OCI-LY7 (cell line): Measurements from ENCODE around the gene GNS. TPM values are rescaled to one million over a fixed set of nuclear protein-coding genes. Genes with fewer than 3 reads are reported as not detected.

Experiments
- BruUV-seq: library from RNA; stranded (reverse); fragments of 400-500 nt; replicated peaks from 2 replicates; lab custom pipeline; 2021; lab: Mats Ljungman, UMichigan
- CTCF ChIA-PET: fragments of 300-600 bp; sonication (Branson Sonifier 250); formaldehyde crosslinking; loops from one replicate; lab custom pipeline; 2022; ENCODE audit warnings: antibody characterized with exemption; ENCODE audit not compliant: unreplicated experiment; lab: Charles Lee
- POLR2A ChIA-PET: fragments of 300-600 bp; sonication (Branson Sonifier 250); formaldehyde crosslinking; loops from one replicate; lab custom pipeline; 2022; ENCODE audit warnings: antibody characterized with exemption; lab: Charles Lee
- DNase-seq: peaks from one replicate; pipeline ENCODE4 v3.0.0-alpha.2; 2015; ENCODE audit warnings: low spot score
- H2AFZ ChIP-seq: fragments of 200-600 bp; sonication (generic), shearing (Covaris generic); 2 replicates; pipeline ENCODE4 v1.6.1; 2014; ENCODE audit warnings: mild to moderate bottlenecking, antibody characterized with exemption, low read length, moderate library complexity
- H3K27ac ChIP-seq: fragments of 200-600 bp; sonication (generic); 2 replicates; pipeline ENCODE4 v1.5.1; 2014; ENCODE audit warnings: mixed run types, low read depth, mild to moderate bottlenecking, moderate library complexity, low read length, inconsistent platforms; ENCODE audit not compliant: poor library complexity, severe bottlenecking
- H3K36me3 ChIP-seq: fragments of 200-600 bp; sonication (generic); 2 replicates; pipeline ENCODE4 v1.6.1; 2014; ENCODE audit warnings: mild to moderate bottlenecking, antibody characterized with exemption, low read length, moderate library complexity, mixed read lengths; ENCODE audit not compliant: insufficient read depth
- H3K4me1 ChIP-seq: fragments of 200-600 bp; sonication (generic); 2 replicates; pipeline ENCODE4 v1.5.1; 2014; ENCODE audit warnings: mild to moderate bottlenecking, low read length; ENCODE audit not compliant: insufficient read depth, poor library complexity, severe bottlenecking
- H3K4me2 ChIP-seq: fragments of 200-600 bp; sonication (generic); 2 replicates; pipeline ENCODE4 v1.6.1; 2014; ENCODE audit warnings: mild to moderate bottlenecking, low read length
- H3K4me3 ChIP-seq: fragments of 200-600 bp; sonication (generic); 2 replicates; pipeline ENCODE4 v1.5.1; 2014; ENCODE audit warnings: mild to moderate bottlenecking, low read depth, low read length; ENCODE audit not compliant: poor library complexity, severe bottlenecking
- H3K79me2 ChIP-seq: fragments of 200-600 bp; sonication (generic); 2 replicates; pipeline ENCODE4 v1.6.1; 2016; ENCODE audit warnings: low read depth, mild to moderate bottlenecking, low read length, moderate library complexity, mixed read lengths; ENCODE audit not compliant: insufficient read depth
- H3K9me2 ChIP-seq: fragments of 200-600 bp; sonication (generic); 2 replicates; pipeline ENCODE4 v1.6.1; 2016; ENCODE audit warnings: mild to moderate bottlenecking, low read length, mixed read lengths; ENCODE audit not compliant: insufficient read depth
- H3K9me3 ChIP-seq: fragments of 200-600 bp; sonication (generic); 2 replicates; pipeline ENCODE4 v1.6.1; 2014; ENCODE audit warnings: mild to moderate bottlenecking, mixed run types, low read length, mixed read lengths
- H4K20me1 ChIP-seq: fragments of 200-600 bp; sonication (generic); 2 replicates; pipeline ENCODE4 v1.6.1; 2014; ENCODE audit warnings: mild to moderate bottlenecking, antibody characterized with exemption, low read length, moderate library complexity, mixed read lengths; ENCODE audit not compliant: insufficient read depth
- EZH2phosphoT487 ChIP-seq: fragments of 200-600 bp; sonication (generic); IDR thresholded peaks from 2 replicates; pipeline ENCODE4 v1.6.1; 2018; ENCODE audit warnings: low read depth, borderline replicate concordance, mild to moderate bottlenecking, mixed run types, antibody characterized with exemption, low read length, moderate library complexity, mixed read lengths
- intact Hi-C: fragments of 100-400 bp; cut with micrococcal nuclease; formaldehyde crosslinking; loops from one replicate; pipeline ENCODE4 v1.10.0; 2022; ENCODE audit not compliant: unreplicated experiment
- total RNA-seq, 2 experiments: library from RNA; depleted of rRNA in 1 of 2; stranded (reverse); fragments of >200 nt in 1 of 2; shearing (Covaris generic) in 1 of 2; gene quantifications; 2 replicates each; pipeline ENCODE4 v1.2.3, GENCODE V29; 2014 to 2022
- TF ChIP-seq, protein P1 (sequence below): fragments of 200-600 bp; sonication (generic); conservative IDR thresholded peaks from 2 replicates; pipeline ENCODE4 v1.5.1; 2014; ENCODE audit warnings: mild to moderate bottlenecking, antibody characterized with exemption, low read length, moderate library complexity, mixed read lengths

Gene GNS
- total RNA-seq, 2 experiments from 2014 or later, result 8.0 to 16.0 TPM

DNA sequence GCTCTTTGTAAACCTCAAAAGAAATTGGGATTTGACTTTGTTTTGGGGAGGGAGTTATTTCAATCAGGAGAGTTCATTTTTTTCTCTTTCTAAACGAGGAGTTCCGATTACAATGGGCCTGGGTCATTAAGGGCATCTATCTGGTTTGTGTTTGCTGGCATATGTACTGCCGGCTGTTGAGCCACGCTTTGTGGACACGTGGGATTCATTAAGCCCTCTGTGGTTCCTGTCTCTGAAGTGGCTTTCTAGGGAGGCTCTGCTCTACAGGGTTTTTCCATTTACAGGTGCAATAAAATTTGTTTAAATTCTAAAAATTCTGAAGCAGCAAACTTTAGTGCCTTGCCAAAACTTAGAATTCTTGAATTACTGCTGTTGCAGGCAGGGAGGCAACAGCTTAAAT, 57.9 kb downstream of the GNS start:
- Histone ChIP-seq H3K27ac (no peak overlapping the region), H2AFZ (no peak overlapping the region), H3K4me2 (no peak overlapping the region), H3K9me2 (no peaks in the 10 kb centered on the region), H3K79me2 (no peaks in the 10 kb centered on the region), H4K20me1 (no peaks in the 10 kb centered on the region), H3K4me3 (no peak overlapping the region), H3K4me1 (peaks cover 9% of the 10 kb centered on the region), H3K9me3 (no peaks in the 10 kb centered on the region), H3K36me3 (peaks cover 30% of the 10 kb centered on the region; the same call in 1 of the 2 replicates)
- intact Hi-C loops, result no loop called here
- ChIA-PET CTCF (no interaction called here), POLR2A (interaction anchor here (0.7 to 1.1 kb wide), 3 partner anchors 24 to 152 kb away, joined by 3 to 4 read pairs (median 3); no protein-coding TSS in a partner anchor)
- BruUV-seq, result no TSS peak
- DNase-seq, result peak; percentile 11
- TF ChIP-seq, protein P1, sequence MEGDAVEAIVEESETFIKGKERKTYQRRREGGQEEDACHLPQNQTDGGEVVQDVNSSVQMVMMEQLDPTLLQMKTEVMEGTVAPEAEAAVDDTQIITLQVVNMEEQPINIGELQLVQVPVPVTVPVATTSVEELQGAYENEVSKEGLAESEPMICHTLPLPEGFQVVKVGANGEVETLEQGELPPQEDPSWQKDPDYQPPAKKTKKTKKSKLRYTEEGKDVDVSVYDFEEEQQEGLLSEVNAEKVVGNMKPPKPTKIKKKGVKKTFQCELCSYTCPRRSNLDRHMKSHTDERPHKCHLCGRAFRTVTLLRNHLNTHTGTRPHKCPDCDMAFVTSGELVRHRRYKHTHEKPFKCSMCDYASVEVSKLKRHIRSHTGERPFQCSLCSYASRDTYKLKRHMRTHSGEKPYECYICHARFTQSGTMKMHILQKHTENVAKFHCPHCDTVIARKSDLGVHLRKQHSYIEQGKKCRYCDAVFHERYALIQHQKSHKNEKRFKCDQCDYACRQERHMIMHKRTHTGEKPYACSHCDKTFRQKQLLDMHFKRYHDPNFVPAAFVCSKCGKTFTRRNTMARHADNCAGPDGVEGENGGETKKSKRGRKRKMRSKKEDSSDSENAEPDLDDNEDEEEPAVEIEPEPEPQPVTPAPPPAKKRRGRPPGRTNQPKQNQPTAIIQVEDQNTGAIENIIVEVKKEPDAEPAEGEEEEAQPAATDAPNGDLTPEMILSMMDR, result no peak
- no peak for TF ChIP-seq EZH2phosphoT487

DNA sequence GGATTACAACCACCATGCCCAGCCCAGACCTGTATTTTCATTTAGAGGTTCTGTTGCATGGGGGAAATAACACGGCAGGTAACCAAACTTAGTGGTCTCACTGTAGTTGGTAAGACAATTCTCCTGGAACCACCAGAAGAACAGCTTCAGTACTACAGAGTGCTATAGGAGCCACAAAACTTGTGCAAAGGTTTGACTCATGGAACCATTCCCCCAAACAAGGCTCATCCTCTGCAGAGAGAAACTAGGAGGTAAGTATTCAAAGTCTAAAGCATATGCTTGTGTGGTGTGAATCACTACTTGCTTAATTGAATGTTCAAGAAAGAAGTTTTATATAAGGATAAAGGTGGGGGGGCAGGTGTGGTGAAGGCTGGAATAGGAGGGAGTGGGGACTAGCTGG, 58.7 kb downstream of the GNS start:
- Histone ChIP-seq H4K20me1 (no peaks in the 10 kb centered on the region), H3K36me3 (peaks cover 35% of the 10 kb centered on the region; the same call in 1 of the 2 replicates), H3K4me1 (peaks cover 9% of the 10 kb centered on the region), H3K4me3 (no peak overlapping the region), H3K79me2 (no peaks in the 10 kb centered on the region), H2AFZ (no peak overlapping the region), H3K9me2 (no peaks in the 10 kb centered on the region), H3K27ac (no peak overlapping the region), H3K4me2 (no peak overlapping the region), H3K9me3 (no peaks in the 10 kb centered on the region)
- TF ChIP-seq EZH2phosphoT487, result no peak
- TF ChIP-seq, protein P1, result no peak
- ChIA-PET CTCF (no interaction called here), POLR2A (interaction anchor here (0.7 to 1.1 kb wide), 3 partner anchors 23 to 169 kb away, joined by 3 to 4 read pairs (median 3); no protein-coding TSS in a partner anchor)
- BruUV-seq, result no TSS peak
- intact Hi-C loops, result no loop called here
- no peak for DNase-seq

DNA sequence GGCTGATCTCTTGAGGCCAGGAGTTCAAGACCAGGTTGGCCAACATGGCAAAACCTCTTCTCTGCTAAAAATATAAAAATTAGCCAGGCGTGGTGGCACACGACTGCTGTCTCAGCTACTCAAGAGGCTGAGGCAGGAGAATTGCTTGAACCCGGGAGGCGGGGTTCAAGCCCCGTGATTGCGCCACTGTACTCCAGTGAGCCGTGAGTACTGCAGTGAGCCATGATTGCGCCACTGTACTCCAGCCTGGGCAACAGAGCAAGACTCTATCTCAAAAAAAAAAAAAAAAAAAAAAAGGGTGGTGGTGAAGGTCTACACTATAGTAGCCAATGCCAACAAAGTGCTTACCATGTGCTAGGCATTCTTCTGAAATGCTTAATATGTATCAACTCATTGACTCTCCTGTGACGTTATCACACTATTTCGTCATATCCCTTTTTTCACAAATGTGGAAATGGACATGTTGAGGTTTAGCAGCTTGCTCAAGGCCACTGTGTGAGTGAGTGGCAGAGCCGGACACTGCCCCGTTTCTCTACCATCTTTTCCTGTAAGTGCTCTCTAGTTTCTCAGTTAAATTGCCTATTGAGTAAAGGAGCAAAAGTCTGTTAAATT, 59.6 kb downstream of the GNS start:
- Histone ChIP-seq H3K36me3 (peaks cover 44% of the 10 kb centered on the region), H3K27ac (no peak overlapping the region), H3K4me1 (peaks cover 9% of the 10 kb centered on the region), H3K79me2 (no peaks in the 10 kb centered on the region), H4K20me1 (no peaks in the 10 kb centered on the region), H3K4me2 (no peak overlapping the region), H3K9me2 (no peaks in the 10 kb centered on the region), H2AFZ (no peak overlapping the region), H3K4me3 (no peak overlapping the region), H3K9me3 (no peaks in the 10 kb centered on the region)
- ChIA-PET POLR2A (interaction anchor here (0.7 kb wide), 1 partner anchor 340 kb away, joined by 3 read pairs; no protein-coding TSS in a partner anchor), CTCF (no interaction called here)
- no peak for DNase-seq
- intact Hi-C loops, result loop anchor here (2.0 kb wide), 1 partner anchor 89 kb away; the partner anchor contains the start of gene RASSF3
- BruUV-seq, result no TSS peak
- TF ChIP-seq, protein P1, result no peak
- no peak for TF ChIP-seq EZH2phosphoT487
